Activated naive CD4-positive, alpha-beta T cell treated with anti-CD3 and anti-CD28 coated beads, Interleukin-2, amount 10 ng/mL, durations not matched to agents 5 hours and 36 hours (primary cell): ENCODE data around the gene HBEGF. TPM values are rescaled to one million over a fixed set of nuclear protein-coding genes. Genes with fewer than 3 reads are reported as not detected.

Source experiments
- total RNA-seq, 2 experiments: library from RNA; stranded (reverse); gene quantifications; one replicate each; pipeline ENCODE4 v1.2.3, GENCODE V29; 2021

The HBEGF gene, protein sequence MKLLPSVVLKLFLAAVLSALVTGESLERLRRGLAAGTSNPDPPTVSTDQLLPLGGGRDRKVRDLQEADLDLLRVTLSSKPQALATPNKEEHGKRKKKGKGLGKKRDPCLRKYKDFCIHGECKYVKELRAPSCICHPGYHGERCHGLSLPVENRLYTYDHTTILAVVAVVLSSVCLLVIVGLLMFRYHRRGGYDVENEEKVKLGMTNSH
- 10 to 100 TPM; 68.8 to 71.4 TPM for total RNA-seq

GRCh38 chr5:140346348-140347221, at the start of gene HBEGF:
Gene HBEGF, minus strand, starts transcription at chr5:140346603. Its CDS starts 275 bp downstream, at chr5:140346328.

DNA sequence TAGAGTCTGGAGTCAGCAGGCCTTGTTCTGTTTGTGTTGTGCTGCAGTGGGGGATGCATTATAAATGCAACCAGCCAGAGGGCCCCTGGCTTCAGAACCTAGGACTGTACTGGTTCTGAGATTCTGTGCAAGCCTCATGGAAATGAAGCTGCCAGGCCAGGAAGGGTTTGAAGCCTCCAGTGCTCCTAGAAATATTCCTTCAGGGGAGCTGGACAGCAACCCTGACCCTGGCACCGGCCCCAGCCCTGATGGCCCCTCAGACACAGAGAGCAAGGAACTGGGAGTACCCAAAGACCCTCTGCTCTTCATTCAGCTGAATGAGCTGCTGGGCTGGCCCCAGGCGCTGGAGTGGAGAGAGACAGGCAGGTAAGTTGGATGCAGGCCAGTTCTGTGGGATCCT, 13.7 kb upstream of the HBEGF start, which contains the start of gene SLC4A9:
TSS of gene SLC4A9 (plus strand) at position 94 of the 400 bp plus-strand sequence. CDS start at position 137, 43 bp downstream.

GRCh38 chr5:140302786-140303639, 43.4 kb downstream of the HBEGF start, which contains the start of gene PFDN1:
Gene PFDN1, minus strand, starts transcription at chr5:140303101. Its CDS starts 28 bp downstream, at chr5:140303073.

Other genes with a start within 250 kb of the HBEGF start
- 10 to 100 TPM; 15.5 to 16.8 TPM for gene PURA, start 232.5 kb downstream of the HBEGF start, total RNA-seq
- 1 to 10 TPM; 5.8 to 6.0 TPM for gene IGIP, start 220.7 kb downstream of the HBEGF start, total RNA-seq
- gene CYSTM1, start 171.4 kb downstream of the HBEGF start, total RNA-seq, result 10 to 100 TPM in 1 of 2 experiments, 1 to 10 TPM in 1; 9.7 to 12.5 TPM
- gene PFDN1, start 43.5 kb downstream of the HBEGF start, total RNA-seq, result 10 to 100 TPM; 59.8 to 63.4 TPM
- gene SLC4A9, start 13.6 kb upstream of the HBEGF start, total RNA-seq, result under 1 TPM; 0.68 to 0.72 TPM
- gene ANKHD1, start 55.2 kb upstream of the HBEGF start, total RNA-seq, result 100 to 1,000 TPM; 129 TPM
- 10 to 100 TPM; 13.2 to 15.4 TPM for gene EIF4EBP3, start 201.1 kb upstream of the HBEGF start, total RNA-seq
- gene SRA1, start 210.9 kb upstream of the HBEGF start, total RNA-seq, result 10 to 100 TPM; 32.8 to 33.4 TPM
- gene APBB3, start 218.0 kb upstream of the HBEGF start, total RNA-seq, result 10 to 100 TPM; 33.3 to 33.9 TPM
- 10 to 100 TPM; 74.6 to 80.4 TPM for gene SLC35A4, start 218.2 kb upstream of the HBEGF start, total RNA-seq